Activated CD4-positive, alpha-beta T cell treated with anti-CD3 and anti-CD28 coated beads, Interleukin-10, Interleukin-2, amounts not matched to agents 100 ng/mL and 50 ng/mL, durations not matched to agents 16 hours and 8 hours (primary cell): ENCODE data around the gene WNT9A.

Experiments
- DNase-seq: peaks from one replicate; pipeline ENCODE4 v3.0.0-alpha.2; 2020

The WNT9A gene

GRCh38 chr1:227894831-227895451 is 52.8 kb downstream of the WNT9A start:
- no peak for DNase-seq

DNA sequence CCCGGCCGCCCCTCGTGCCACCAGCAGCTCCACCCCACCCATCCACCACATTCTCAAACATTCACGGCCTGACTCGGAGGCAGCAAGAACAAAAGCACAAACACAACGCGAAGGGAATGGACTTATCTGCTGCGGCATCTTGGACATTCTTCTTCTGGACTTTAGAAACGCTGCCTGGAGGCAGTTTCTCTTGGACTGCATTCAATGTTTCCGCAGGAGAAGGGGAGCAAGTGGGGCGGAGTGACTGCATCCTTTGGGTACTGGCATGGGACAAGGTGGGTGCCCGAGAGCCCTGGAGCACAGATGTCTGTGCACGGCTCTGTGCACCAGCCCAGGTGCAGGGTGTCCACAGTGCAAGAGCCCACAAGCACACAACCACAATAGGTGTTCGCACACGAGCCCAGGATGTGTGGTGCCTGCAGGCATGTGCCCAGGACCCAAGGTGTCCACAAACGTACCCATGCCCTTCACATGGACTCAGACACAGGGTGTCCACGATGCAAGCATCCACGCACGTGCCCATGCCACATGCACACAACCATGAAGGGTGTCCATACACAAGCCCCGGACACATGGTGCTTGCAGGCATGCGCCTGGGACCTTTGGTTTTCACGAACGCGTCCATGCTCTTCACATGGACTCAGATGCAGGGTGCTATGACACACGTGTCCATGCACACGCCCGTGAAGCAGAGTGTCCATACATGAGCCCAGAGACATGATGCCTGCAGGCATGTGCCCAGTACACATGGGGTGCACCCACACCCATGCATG is 53.6 kb downstream of the WNT9A start:
- no peak for DNase-seq

DNA sequence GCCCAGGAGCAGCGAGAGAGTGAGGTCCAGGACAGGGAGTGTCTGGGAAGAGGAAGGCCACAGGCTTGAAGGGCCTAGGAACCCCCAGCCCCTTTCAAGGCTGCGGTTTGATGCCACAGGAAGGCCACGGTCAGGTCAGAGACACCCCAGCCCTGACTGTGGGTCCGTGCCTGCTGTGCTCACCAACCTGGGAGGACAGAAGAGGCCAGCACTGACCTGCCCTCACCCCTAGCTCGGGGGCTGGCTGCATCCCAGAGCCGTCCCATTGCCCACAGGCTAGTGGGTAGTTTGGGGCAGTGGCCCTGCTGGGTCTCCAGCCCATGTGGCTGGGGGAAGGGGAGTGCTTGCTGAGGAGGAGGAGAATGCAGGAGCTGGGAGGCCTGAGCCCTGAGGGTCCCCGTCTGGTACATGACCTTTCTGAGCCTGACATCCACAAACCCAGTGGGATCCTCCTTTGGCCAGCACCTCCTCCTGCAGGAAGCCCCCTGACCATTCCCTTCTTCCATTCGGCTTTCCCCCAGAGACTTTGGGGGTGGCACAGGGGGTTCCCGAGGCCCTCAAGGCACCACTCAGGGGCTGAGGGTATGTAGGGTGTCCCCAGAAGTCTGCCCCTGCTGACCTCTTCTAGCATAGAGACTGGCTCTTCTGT is 54.3 kb downstream of the WNT9A start:
- no peak for DNase-seq

- no peak for DNase-seq
These were observed 55.0 kb downstream of the WNT9A start for GRCh38 chr1:227892489-227893299.

GRCh38 chr1:227891955-227892488 is 55.7 kb downstream of the WNT9A start:
- DNase-seq = no peak

DNA sequence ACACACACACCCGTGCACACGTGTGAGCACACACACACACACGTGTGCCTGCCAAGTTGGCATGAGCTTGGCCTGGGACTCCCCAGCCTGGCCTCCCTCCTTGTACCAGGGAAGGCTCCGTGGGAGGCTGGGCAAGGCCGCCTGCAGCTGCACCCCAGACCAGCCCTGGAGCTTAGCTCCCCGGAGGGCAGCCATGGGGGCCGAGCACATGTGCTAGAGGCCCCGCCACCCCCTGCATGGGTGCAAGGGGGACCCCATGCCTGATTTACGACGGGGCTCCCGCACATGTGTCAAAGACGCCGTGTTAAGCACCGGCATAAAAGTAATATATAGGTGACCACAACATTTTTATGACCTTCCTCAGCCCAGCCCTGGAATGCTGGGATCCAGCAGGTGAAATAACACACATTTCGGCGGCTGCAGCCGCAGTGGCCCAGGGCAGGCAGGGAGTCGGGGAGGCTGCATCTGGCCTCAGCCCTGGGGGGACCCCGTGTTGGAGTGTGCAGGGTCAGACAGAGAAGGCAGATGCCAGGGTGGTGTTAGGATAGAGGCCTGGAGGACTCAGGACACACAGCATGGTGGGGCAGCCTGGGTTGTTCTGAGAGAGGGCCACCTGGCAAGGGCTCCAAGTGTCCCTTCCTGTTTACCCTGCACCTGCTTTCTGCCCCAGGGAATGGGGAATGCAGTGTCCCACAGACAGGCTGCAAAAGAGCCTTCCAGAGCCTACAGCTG is 56.3 kb downstream of the WNT9A start:
- no peak for DNase-seq

DNA sequence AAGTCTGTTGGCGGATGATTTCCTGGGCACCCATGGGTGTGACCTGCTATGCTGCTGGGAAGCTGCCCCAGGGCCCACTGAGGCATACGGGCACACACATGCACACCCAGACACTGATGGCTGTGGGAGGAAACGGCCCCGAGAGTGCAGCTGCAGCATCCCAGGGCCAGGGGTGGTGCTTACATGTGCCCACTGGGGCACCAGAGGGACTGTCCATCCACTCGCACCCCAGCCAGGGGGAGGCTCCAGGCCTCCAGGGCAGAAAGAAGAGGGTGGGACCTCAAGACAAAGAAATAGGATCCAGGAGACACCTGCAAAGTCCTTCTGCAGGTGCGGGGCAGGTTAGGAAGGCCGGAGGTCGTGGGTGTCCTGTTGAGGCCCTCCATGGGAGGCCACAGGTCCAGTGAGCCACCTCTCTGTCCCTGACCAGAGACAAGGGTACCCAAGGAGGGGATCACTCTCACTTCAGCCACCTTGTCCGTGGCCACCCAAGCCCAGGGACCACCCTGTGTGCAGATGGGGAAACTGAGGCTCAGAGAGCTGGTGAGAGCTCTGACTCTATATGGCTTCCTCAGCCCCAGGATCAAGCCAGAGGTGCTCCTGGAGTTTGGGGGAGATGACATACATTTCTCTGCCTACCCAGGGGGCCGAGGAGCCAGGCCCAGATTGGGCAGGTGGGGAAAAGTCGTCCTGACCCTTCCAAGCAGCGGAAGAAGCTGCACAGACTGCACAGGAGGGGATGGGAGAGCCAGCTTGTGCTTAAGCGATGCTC is 57.1 kb downstream of the WNT9A start:
- DNase-seq = no peak

- DNase-seq = no peak
These were observed 57.8 kb downstream of the WNT9A start for GRCh38 chr1:227889863-227890405.

DNA sequence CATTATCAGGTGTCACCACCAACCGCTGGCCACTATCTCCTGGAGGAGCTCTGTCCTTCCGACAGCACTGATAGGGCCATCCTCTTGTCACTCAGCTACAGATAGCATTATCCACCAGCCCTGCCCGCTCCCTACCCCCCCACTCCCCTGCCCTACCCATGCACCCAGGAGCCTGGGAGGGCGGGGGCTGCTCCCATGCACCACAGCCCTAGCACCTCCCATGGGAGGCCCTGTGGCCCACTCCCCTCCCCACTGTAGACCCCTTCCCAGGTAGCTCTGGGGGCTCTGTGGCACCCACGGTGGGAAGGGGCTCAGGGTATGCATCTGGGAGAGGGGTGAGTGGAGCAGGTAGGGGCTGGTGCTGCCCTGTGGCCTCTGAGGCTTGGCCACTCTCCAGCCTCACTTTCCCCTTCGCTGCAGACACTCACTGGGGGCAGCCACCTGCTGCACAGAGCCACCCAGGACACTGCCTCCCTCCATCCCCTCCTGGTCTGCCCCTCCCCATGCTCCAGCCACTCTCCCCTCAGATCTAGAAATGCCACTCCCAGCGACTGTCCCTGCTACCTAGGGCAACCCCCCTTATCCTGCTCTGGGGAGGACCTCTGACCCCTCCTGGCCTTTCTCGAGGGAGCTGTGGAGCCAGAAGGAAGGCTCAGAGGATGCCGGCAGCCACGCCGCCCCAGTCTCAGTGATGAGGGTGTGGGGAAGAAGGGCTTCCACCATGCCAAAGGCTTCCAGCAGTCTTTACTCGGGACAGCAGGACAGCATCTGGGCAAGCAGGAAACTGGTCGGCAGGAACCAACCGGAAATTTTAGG is 58.5 kb downstream of the WNT9A start:
- DNase-seq = no peak

DNA sequence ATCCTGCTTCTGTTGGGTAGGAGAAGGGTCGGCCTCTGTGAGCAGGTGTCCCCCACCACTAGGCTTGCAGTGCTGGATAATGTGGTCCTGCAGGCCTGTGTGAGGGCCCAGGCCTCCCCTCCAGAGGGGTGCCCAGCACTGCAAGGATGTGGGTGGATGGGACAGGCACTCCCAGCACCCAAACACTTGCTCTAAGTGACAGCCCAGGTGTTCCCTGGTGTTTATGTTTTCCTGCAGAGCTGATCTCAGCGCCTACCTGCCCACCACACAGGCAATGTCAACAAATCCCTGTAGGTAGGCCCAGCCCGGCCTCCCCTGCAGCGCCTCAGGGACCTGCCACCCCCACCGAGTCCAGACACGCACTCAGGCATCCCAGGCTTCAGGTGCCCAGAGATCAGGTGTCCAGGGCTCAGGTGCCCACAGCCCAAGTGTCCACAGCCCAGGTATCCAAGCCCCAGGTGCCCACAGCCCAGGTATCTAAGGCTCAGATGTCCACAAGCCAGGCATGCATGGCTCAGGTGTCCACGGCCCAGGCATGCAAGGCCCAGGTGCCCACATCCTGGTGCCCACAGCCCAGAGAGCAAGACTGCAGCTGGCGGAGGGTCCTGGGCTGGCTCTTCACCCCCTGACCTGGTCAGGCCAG is 59.2 kb downstream of the WNT9A start:
- no peak for DNase-seq

DNA sequence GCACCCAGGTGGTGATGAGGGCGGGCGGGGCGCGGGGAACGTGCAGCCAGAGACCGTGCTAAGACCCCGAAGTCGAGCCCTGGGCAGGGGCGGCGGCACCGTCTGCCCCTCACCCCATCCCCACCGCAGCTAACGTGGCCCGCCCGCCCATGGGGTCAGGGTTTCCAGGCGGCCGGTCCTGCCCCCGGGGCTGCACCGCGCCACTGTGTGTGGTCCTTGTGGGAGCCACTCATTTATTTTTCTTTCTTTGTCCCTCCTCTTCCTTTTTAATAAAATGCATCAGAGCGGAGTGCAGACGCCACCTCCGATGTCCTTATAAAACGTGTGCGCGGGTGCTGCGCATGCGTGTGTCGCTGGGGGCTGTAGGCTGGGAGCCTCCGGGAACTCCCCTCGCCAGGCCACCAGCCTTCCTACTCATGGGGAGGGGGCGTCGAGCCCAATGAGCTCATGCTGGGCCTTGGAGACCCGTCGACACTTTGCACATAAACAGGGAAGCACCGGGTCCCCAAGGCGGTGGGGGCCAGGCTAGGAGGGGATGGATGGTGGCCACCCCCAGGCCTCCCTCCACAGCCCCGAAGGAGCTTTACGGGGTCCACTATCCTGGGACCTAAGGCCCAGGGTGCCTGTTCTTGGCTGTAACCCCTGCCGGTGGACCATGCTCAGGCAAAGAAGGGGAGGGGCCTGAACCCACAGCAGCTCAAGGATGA is 59.9 kb downstream of the WNT9A start:
- no peak for DNase-seq

- no peak for DNase-seq
These were observed 60.6 kb downstream of the WNT9A start for GRCh38 chr1:227886993-227887696.

- no peak for DNase-seq
These were observed 61.2 kb downstream of the WNT9A start for GRCh38 chr1:227886503-227886961.

DNA sequence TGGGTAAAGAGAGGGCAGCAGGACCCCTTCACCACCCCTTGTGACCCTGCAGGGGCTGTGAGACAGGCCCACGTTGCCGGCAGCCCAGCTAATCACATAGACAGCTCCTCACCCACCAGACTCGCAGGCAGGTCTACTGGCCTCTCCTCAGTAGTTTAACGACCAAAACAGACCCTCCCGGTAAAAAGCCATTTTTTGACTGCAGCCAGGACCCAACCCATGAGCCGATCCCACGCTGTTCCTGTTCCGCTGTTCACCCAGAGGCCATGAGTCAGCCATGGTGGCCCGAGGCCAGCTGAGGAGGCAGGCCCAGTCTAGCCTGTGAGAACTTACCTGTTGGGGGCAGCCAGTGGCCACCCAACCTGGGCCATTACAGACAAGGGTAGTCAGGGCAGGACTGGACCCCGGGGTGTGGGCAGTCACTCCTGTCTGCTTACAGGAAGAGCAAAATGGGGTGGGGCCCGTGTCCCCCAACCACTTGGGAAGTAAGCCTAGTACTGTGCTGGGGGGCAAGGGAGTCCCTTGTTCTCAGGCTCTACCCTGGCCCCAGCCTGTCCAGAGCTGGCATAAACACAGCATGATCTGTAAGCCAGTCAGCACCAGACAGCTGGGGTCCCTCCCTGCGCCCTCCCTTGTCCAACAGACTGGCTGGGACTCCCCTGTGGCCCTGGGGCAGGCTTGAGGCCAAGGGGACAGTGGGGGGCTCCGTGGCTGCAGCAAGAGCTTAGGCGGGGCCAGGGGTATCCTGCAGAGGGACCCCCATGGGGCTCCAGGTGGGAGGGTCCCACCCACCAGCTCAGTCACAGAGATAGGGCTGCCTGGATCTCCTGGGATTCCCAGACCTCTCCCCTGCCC is 61.9 kb downstream of the WNT9A start:
- DNase-seq = no peak

DNA sequence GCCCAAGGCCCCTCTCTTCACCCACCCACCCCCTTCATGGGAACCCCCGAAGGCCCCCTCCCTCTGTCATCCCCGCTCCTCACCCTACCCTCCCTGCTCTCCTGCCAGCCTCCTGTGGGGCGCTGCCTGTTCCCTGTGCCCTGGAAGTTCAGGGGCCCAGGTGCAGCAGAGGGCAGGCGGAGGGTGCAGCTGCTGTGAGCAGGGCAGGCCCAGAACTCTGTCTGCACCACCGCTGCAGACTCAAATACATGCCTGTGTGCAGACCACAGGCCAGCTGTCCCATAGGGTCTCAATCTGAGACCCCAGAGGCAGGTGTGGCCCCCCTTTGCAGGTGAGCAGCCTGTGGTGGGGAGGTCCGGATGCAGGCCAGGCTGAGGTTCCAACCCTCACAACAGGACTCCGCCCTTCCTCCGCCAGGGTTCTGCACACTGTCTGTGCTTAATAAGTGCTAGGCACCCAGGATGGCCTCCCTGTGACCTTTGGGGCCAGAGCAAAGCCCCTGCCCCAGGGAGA is 62.5 kb downstream of the WNT9A start:
- DNase-seq = no peak

DNA sequence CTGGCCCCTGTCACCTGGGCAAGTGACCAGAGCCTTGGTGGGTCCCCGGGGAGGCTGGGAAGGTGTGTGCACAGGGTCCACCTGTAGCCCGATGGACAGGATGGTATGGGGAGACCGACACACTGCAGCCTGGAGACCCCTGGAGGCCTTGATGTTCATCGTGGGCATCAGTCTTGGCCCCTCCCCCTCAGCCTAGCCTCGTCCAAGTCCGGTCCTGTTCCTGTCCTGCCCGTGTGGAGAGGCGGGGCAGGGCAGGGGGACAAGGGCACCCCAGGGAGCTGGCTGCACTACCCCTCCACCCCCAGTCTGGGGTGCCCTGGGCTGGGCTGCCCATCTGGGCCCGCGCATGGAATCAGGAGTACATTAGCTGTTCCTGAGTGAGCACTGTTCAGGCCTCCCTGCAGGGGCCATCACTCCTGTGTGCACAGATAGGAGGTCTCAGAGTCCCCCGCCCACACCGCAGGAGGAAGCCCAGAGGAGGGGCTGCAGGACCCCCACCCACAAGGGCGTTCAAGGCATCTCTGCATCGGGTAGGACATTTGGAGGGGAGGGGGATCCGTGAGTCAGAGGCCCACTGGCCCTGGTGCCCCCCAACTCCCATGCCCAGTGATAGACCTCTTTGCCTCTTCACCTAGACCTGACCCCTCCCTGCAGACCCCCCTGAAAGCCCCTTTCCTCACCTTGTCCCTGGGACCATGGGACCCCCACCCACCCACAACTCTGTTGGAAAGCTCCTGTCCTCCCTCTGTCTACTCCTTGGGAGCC is 63.2 kb downstream of the WNT9A start:
- no peak for DNase-seq
